GM12872 (cell line): ENCODE results near the gene ZNF354B.

Experiments
- CTCF ChIP-seq: IDR thresholded peaks from 3 replicates; pipeline ENCODE4 v1.5.1; 2011; ENCODE audit warnings: low read depth, mild to moderate bottlenecking, low read length, moderate library complexity; ENCODE audit not compliant: insufficient read depth

ZNF354B gene

DNA sequence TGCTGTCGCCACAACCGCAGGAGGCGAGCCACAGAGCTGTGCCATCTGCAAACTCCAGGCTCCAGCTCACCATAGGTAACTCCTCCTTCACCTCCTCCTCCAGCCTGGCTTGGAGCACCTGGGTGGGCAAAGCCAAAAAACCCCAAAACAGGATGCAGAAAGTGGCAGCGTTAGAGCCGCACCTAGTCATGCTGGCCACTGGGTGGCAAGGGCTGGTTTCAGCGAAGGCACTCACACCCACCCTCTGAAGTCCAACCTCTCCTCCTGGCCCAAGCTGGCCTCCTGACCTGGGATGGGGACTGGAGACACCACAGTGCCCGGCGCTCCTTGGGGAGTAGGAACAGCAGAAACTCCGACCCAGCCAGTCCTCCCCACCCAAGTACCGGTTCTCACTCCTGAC, 28.7 kb upstream of the ZNF354B start:
- no peak for TF ChIP-seq CTCF

GRCh38 chr5:178832618-178833201, 27.0 kb upstream of the ZNF354B start:
- TF ChIP-seq CTCF: no peak

- TF ChIP-seq CTCF: no peak
Measured at GRCh38 chr5:178836628-178837027, 23.1 kb upstream of the ZNF354B start.

DNA sequence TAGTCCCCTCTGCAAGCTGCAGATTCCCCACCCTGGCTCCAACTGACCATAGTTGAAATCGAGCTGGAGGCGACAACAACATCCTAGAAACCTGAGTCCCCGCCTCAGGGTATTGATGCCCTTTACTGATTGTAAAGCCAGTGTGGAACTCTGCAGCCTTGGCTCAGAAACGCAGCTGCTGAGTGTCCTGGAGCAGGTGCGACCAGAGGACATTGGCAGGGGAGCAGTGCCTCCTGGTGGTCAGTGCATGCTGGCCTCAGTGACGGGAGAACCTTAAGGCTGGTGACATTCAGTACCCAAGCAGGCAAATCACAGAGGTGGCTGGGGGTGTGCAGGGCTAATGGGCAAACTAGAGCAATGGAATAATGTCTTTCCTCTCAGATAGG, 20.4 kb upstream of the ZNF354B start:
- peak; percentile 34; the same call in 1 of the 3 replicates for TF ChIP-seq CTCF

DNA sequence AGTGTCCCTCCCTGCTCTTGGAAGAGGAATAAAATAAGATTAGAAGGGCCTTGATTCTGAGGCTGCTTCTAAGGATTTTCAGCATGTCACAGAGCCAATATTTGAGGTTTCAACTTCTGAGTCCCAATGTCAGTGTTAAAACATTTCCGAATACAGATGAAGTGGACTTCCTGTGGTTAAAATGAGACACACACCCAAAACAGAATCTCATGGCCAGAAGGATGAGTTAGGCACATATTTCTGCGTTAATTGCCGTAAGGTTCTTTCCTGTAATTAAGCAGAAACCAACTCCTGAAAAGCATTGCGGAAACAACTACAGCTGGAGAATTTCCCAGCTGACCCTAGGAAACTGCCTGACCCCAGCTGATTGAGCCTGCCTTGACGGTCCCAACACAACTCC, 10.4 kb upstream of the ZNF354B start:
- no peak for TF ChIP-seq CTCF

DNA sequence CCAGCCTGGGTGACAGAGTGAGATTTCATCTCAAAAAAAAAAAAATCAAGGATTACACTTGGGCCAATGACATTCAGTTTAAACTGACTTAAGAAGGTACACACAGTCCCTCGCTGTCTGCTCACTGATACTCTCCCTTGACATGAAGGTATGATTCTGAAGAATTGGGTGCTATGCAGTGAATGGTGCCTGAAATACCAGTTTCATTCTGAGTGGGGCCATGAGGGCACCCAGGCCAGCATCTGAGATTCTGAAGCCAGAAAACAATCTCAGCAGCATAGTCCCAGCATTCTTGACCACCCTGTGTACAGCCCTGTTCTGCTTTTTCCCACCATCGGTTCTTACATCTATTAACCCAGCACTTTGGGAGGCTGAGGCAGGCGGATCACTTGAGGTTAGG, 7.8 kb upstream of the ZNF354B start:
- TF ChIP-seq CTCF: no peak

GRCh38 chr5:178854284-178854683, 5.5 kb upstream of the ZNF354B start:
- no peak for TF ChIP-seq CTCF
